ENCODE results near the gene LHX6. TPM values are rescaled to one million over a fixed set of nuclear protein-coding genes. Genes with fewer than 3 reads are reported as not detected.

The LHX6 gene
- total RNA-seq, 1 experiment from 2014 or later = 11.1 TPM

DNA sequence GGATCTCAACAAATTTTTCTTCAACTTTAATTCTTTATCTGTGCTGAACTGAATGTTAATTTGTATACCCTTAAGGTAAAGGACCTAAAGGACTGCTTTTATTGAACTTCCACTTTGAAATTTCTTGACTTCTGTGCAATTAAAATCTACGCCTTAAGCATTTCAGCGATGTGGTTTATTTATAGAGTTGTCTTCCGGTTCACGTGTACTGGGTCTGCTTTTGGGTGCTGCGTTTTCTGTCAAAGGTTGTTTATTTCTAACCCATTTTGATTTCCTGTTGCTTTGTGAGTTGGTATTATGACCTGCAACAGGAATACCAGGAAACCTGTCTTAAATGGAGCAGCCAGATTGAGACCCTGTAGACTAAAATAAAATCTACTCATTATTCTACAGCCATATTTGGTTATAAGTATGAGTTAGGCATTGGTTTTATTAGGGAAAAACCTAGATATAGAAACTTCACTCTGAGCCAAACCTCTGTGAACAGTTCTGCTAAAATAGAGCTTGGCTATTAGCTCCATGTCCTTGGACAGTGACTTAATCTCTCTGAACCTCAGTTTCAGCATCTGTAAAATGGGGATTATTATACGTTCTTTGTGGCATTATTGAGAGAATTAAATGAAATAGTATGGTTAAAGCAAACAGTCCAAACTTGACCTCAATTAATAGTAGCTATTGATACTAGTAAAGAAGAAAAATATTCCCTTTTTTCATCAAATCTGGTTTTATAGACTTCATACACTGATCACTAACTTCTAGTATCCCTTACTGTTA, 39.5 kb upstream of the LHX6 start:
- Histone ChIP-seq H3F3A (ENCODE audit: low read length, unreplicated experiment) (no peaks in the 10 kb centered on the region), H3K9ac (ENCODE audit: low read length) (no peak overlapping the region), H3K4me1 (ENCODE audit: insufficient read depth, low read length) (peaks cover 16% of the 10 kb centered on the region), H3K27me3 (ENCODE audit: low read length) (no peaks in the 10 kb centered on the region), H3K9me3 (ENCODE audit: low read length) (no peaks in the 10 kb centered on the region), H3K4me2 (ENCODE audit: low read length) (no peak overlapping the region), H4K20me1 (ENCODE audit: low read length) (no peaks in the 10 kb centered on the region), H3K27ac (ENCODE audit: low read length) (no peak overlapping the region), H3K79me2 (ENCODE audit: low read length) (peaks cover 59% of the 10 kb centered on the region), H3K9me2 (replicated peaks; ENCODE audit: low read length) (no peaks in the 10 kb centered on the region), H3K4me3 (ENCODE audit: low read length) (no peak overlapping the region), H3K36me3 (ENCODE audit: low read depth, low read length) (peaks cover 3% of the 10 kb centered on the region), H2AFZ (ENCODE audit: low read length) (no peak overlapping the region)
- DNase-seq (no peak), ATAC-seq (no peak)
- ChIA-PET CTCF (no interaction called here), POLR2A (ENCODE audit: unreplicated experiment) (no interaction called here)
- no TSS peak for BruUV-seq (replicated peaks)
- intact Hi-C loops (cut with micrococcal nuclease) = loop anchor here (10.0 kb wide), 1 partner anchor 143 kb away; no protein-coding TSS in a partner anchor
- TF ChIP-seq EZH2phosphoT487 (IDR thresholded peaks at IDR 0.05; ENCODE audit: borderline replicate concordance, low read length) (no peak), EZH2 (IDR thresholded peaks at IDR 0.05; ENCODE audit: low read length, unreplicated experiment) (no peak)
- TF ChIP-seq, protein P1, sequence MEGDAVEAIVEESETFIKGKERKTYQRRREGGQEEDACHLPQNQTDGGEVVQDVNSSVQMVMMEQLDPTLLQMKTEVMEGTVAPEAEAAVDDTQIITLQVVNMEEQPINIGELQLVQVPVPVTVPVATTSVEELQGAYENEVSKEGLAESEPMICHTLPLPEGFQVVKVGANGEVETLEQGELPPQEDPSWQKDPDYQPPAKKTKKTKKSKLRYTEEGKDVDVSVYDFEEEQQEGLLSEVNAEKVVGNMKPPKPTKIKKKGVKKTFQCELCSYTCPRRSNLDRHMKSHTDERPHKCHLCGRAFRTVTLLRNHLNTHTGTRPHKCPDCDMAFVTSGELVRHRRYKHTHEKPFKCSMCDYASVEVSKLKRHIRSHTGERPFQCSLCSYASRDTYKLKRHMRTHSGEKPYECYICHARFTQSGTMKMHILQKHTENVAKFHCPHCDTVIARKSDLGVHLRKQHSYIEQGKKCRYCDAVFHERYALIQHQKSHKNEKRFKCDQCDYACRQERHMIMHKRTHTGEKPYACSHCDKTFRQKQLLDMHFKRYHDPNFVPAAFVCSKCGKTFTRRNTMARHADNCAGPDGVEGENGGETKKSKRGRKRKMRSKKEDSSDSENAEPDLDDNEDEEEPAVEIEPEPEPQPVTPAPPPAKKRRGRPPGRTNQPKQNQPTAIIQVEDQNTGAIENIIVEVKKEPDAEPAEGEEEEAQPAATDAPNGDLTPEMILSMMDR (conservative IDR thresholded peaks at IDR 0.05; ENCODE audit: low read depth, low read length) = no peak

DNA sequence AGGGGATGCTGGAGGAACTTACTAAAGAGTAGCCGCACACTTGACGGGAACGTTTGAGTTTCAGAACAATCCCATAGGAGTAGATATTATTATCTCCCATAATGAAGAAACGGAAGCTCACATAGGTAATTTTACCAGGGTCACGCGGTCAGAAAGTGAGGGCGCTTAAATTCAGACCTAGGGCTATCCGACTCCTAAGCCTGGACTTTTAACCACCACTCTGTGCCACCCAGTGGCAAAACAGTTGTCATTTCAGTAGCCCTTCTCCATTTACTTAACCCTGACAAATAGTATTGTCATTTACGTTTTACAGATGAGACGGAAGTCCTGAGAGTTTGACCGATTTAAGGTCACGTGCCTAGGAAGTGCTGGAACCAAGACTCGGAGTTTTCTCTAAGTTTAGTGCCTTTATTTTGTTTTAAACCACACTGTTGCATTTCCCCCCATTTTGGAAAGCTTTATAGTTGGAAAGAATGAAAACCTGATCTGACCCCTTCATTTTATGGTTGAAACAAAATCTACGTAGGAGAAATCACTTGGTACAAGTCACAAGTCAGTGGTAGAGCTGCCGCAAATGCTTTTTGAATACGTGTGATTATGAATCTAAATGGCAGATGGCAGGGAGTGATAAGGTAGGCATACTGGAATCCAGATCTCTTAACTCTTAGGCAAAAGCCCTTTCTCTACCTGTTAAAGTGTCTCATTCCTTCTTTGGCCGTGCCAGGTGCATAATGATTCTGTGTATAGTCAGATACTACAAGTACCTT, 36.6 kb upstream of the LHX6 start:
- ChIA-PET POLR2A (ENCODE audit: unreplicated experiment) (no interaction called here), CTCF (interaction anchor here (0.8 kb wide), 1 partner anchor 140 kb away, joined by 3 read pairs; no protein-coding TSS in a partner anchor)
- peak overlapping the region; percentile 98 for H3K9ac ChIP-seq (ENCODE audit: low read length)
- TF ChIP-seq EZH2phosphoT487 (IDR thresholded peaks at IDR 0.05; ENCODE audit: borderline replicate concordance, low read length) (no peak), EZH2 (IDR thresholded peaks at IDR 0.05; ENCODE audit: low read length, unreplicated experiment) (no peak)
- TF ChIP-seq, protein P1 (conservative IDR thresholded peaks at IDR 0.05; ENCODE audit: low read depth, low read length) = 0 out of 2 replicates have a peak, but pooled peaks have one; percentile 19
- peaks cover 6% of the 10 kb centered on the region; the same call in 1 of the 2 replicates for H3K36me3 ChIP-seq (ENCODE audit: low read depth, low read length)
- H2AFZ ChIP-seq (ENCODE audit: low read length) = peak overlapping the region; percentile 93
- H3K4me3 ChIP-seq (ENCODE audit: low read length) = peak overlapping the region; percentile 74
- peak overlapping the region; percentile 89 for H3K27ac ChIP-seq (ENCODE audit: low read length)
- H3K4me1 ChIP-seq (ENCODE audit: insufficient read depth, low read length) = peaks cover 36% of the 10 kb centered on the region
- peak; percentile 18 for ATAC-seq
- H3K4me2 ChIP-seq (ENCODE audit: low read length) = peak overlapping the region; percentile 88
- H3K79me2 ChIP-seq (ENCODE audit: low read length) = peaks cover 68% of the 10 kb centered on the region
- DNase-seq = peak; percentile 37
- no peaks in the 10 kb centered on the region for H4K20me1 ChIP-seq (ENCODE audit: low read length)
- TSS peak; percentile 87 for BruUV-seq (replicated peaks)
- no peaks in the 10 kb centered on the region for H3K27me3 ChIP-seq (ENCODE audit: low read length)
- H3F3A ChIP-seq (ENCODE audit: low read length, unreplicated experiment) = no peaks in the 10 kb centered on the region
- intact Hi-C loops (cut with micrococcal nuclease) = loop anchor here (10.0 kb wide), 1 partner anchor 141 kb away; no protein-coding TSS in a partner anchor
- H3K9me3 ChIP-seq (ENCODE audit: low read length) = no peaks in the 10 kb centered on the region
- H3K9me2 ChIP-seq (replicated peaks; ENCODE audit: low read length) = no peaks in the 10 kb centered on the region
